SK-N-SH treated with all-trans-retinoic acid at 6 μM for 48 hours (cell line): ENCODE data around the gene BEGAIN.

ENCODE experiments used
- ATAC-seq: fragments of 200-7000 bp; cut with Tn5 transposase; 3 replicates; pipeline ENCODE4 v1.9.1; 2020; ENCODE audit warnings: mild to moderate bottlenecking, moderate library complexity
- ARNTL ChIP-seq: fragments of 450-650 bp; formaldehyde crosslinking; IDR thresholded peaks from 2 replicates; pipeline ENCODE4 v1.5.0; 2020; ENCODE audit warnings: low read depth, mild to moderate bottlenecking, moderate library complexity, borderline replicate concordance
- BACH2 ChIP-seq: fragments of 250-450 bp; sonication (Bioruptor Pico); IDR thresholded peaks from 2 replicates; pipeline ENCODE4 v1.9.0; 2021; ENCODE audit warnings: mild to moderate bottlenecking, borderline replicate concordance
- CSDC2 ChIP-seq: fragments of 250-450 bp; sonication (Bioruptor Pico); IDR thresholded peaks from 2 replicates; pipeline ENCODE4 v1.5.0; 2020; ENCODE audit warnings: mild to moderate bottlenecking, moderate library complexity
- ESRRG ChIP-seq: fragments of 250-450 bp; sonication (Bioruptor Pico); IDR thresholded peaks from 2 replicates; pipeline ENCODE4 v1.6.1; 2021; ENCODE audit warnings: mild to moderate bottlenecking
- ISL1 ChIP-seq: fragments of 250-450 bp; sonication (Bioruptor Pico); IDR thresholded peaks from 2 replicates; pipeline ENCODE4 v2.1.2; 2022; ENCODE audit warnings: mild to moderate bottlenecking, moderate library complexity
- PPARA ChIP-seq: fragments of 250-450 bp; sonication (Bioruptor Pico); IDR thresholded peaks from 2 replicates; pipeline ENCODE4 v1.5.0; 2020; ENCODE audit warnings: mild to moderate bottlenecking, borderline replicate concordance
- RARB ChIP-seq: fragments of 250-450 bp; sonication (Bioruptor Pico); IDR thresholded peaks from 2 replicates; pipeline ENCODE4 v1.8.0; 2021; ENCODE audit warnings: mild to moderate bottlenecking, moderate library complexity
- SNAI2 ChIP-seq: fragments of 250-450 bp; sonication (Bioruptor Pico); IDR thresholded peaks from 2 replicates; pipeline ENCODE4 v1.5.0; 2020; ENCODE audit warnings: mild to moderate bottlenecking, moderate library complexity
- TCF4 ChIP-seq: fragments of 250-450 bp; sonication (Bioruptor Pico); IDR thresholded peaks from 2 replicates; pipeline ENCODE4 v1.8.0; 2021; ENCODE audit warnings: mild to moderate bottlenecking, moderate library complexity, borderline replicate concordance
- TOX ChIP-seq: fragments of 250-450 bp; sonication (Bioruptor Pico); IDR thresholded peaks from 2 replicates; pipeline ENCODE4 v1.8.0; 2021; ENCODE audit warnings: mild to moderate bottlenecking, moderate library complexity, borderline replicate concordance
- ZC3H10 ChIP-seq: fragments of 250-450 bp; sonication (Bioruptor Pico); IDR thresholded peaks from 2 replicates; pipeline ENCODE4 v1.5.1; 2021; ENCODE audit warnings: mild to moderate bottlenecking, moderate library complexity
- ZFP3 ChIP-seq: fragments of 250-450 bp; sonication (Bioruptor Pico); IDR thresholded peaks from 2 replicates; pipeline ENCODE4 v1.5.0; 2020; ENCODE audit warnings: mild to moderate bottlenecking, moderate library complexity
- ZFP30 ChIP-seq: fragments of 450-650 bp; formaldehyde crosslinking; IDR thresholded peaks from 2 replicates; pipeline ENCODE4 v1.5.0; 2022; ENCODE audit warnings: mild to moderate bottlenecking, moderate library complexity
- ZNF565 ChIP-seq: fragments of 450-650 bp; formaldehyde crosslinking; conservative IDR thresholded peaks from 2 replicates; pipeline ENCODE4 v1.5.0; 2020; ENCODE audit warnings: low read depth, mild to moderate bottlenecking, moderate library complexity
- ZNF70 ChIP-seq: fragments of 450-650 bp; formaldehyde crosslinking; IDR thresholded peaks from 2 replicates; pipeline ENCODE4 v1.5.0; 2020; ENCODE audit warnings: mild to moderate bottlenecking, moderate library complexity
- ZNF8 ChIP-seq: fragments of 450-650 bp; formaldehyde crosslinking; IDR thresholded peaks from 2 replicates; pipeline ENCODE4 v1.5.0; 2020; ENCODE audit warnings: mild to moderate bottlenecking, moderate library complexity
- TF ChIP-seq, protein P1 (sequence below): fragments of 250-450 bp; sonication (Bioruptor Pico); IDR thresholded peaks from 2 replicates; pipeline ENCODE4 v1.8.0; 2021; ENCODE audit warnings: low read depth, mild to moderate bottlenecking, moderate library complexity, borderline replicate concordance
- TF ChIP-seq, protein P2 (sequence below): fragments of 250-450 bp; sonication (Bioruptor Pico); IDR thresholded peaks from 2 replicates; pipeline ENCODE4 v1.5.0; 2020; ENCODE audit warnings: mild to moderate bottlenecking, moderate library complexity
- TF ChIP-seq, protein P3 (sequence below): fragments of 250-450 bp; sonication (Bioruptor Pico); IDR thresholded peaks from 2 replicates; pipeline ENCODE4 v1.8.0; 2020; ENCODE audit warnings: mild to moderate bottlenecking, moderate library complexity, borderline replicate concordance
- TF ChIP-seq, protein P4 (sequence below): fragments of 250-450 bp; sonication (Bioruptor Pico); IDR thresholded peaks from 2 replicates; pipeline ENCODE4 v1.5.1; 2020; ENCODE audit warnings: low read depth, mild to moderate bottlenecking, moderate library complexity
- TF ChIP-seq, protein P5 (sequence below): fragments of 250-450 bp; sonication (Bioruptor Pico); IDR thresholded peaks from 2 replicates; pipeline ENCODE4 v1.5.1; 2021; ENCODE audit warnings: mild to moderate bottlenecking, moderate library complexity

BEGAIN gene

DNA sequence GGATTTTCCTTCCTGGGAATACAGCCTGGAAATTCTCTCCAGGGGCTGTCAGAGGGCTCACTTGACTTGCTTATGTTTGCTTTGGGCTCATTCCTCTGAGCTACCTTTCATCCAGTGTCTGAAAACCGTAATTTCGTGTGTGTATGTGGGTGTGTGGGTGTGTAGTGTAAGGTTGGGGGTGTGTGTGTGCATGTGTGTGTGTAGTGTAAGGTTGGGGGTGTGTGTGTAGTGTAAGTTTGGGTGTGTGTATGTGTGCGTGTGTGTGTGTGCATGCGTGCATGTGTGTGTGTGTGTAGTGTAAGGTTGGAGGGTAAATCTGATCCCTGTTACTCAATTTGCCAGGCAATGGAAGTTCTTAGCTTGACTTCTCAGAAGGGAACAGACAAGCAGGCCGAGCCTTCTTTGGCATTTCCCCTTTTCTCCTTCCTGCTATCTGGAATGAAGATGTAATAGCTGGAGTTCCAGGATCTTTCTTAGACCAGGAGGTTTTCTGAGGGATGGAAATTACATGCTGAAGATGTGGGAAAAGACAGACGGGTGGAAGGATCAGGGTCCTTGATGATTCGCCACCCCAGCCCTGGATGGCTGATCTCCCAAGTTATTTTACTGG is 15.5 kb upstream of the BEGAIN start:
- ATAC-seq = no peak
- TF ChIP-seq ESRRG (CRISPR knock-in tag) = no peak
- TF ChIP-seq CSDC2 (CRISPR knock-in tag) = no peak
- no peak for TF ChIP-seq RARB (CRISPR knock-in tag)
- no peak for TF ChIP-seq PPARA
- TF ChIP-seq ZNF70 = no peak
- TF ChIP-seq, protein P1, sequence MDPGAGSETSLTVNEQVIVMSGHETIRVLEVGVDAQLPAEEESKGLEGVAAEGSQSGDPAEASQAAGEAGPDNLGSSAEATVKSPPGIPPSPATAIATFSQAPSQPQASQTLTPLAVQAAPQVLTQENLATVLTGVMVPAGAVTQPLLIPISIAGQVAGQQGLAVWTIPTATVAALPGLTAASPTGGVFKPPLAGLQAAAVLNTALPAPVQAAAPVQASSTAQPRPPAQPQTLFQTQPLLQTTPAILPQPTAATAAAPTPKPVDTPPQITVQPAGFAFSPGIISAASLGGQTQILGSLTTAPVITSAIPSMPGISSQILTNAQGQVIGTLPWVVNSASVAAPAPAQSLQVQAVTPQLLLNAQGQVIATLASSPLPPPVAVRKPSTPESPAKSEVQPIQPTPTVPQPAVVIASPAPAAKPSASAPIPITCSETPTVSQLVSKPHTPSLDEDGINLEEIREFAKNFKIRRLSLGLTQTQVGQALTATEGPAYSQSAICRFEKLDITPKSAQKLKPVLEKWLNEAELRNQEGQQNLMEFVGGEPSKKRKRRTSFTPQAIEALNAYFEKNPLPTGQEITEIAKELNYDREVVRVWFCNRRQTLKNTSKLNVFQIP = no peak
- TF ChIP-seq ZFP3 (CRISPR knock-in tag) = no peak
- no peak for TF ChIP-seq ZFP30
- no peak for TF ChIP-seq SNAI2 (CRISPR knock-in tag)
- TF ChIP-seq, protein P2, sequence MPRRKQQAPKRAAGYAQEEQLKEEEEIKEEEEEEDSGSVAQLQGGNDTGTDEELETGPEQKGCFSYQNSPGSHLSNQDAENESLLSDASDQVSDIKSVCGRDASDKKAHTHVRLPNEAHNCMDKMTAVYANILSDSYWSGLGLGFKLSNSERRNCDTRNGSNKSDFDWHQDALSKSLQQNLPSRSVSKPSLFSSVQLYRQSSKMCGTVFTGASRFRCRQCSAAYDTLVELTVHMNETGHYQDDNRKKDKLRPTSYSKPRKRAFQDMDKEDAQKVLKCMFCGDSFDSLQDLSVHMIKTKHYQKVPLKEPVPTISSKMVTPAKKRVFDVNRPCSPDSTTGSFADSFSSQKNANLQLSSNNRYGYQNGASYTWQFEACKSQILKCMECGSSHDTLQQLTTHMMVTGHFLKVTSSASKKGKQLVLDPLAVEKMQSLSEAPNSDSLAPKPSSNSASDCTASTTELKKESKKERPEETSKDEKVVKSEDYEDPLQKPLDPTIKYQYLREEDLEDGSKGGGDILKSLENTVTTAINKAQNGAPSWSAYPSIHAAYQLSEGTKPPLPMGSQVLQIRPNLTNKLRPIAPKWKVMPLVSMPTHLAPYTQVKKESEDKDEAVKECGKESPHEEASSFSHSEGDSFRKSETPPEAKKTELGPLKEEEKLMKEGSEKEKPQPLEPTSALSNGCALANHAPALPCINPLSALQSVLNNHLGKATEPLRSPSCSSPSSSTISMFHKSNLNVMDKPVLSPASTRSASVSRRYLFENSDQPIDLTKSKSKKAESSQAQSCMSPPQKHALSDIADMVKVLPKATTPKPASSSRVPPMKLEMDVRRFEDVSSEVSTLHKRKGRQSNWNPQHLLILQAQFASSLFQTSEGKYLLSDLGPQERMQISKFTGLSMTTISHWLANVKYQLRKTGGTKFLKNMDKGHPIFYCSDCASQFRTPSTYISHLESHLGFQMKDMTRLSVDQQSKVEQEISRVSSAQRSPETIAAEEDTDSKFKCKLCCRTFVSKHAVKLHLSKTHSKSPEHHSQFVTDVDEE = no peak
- no peak for TF ChIP-seq ARNTL (CRISPR knock-in tag)
- TF ChIP-seq TCF4 (CRISPR knock-in tag) = no peak
- TF ChIP-seq, protein P3, sequence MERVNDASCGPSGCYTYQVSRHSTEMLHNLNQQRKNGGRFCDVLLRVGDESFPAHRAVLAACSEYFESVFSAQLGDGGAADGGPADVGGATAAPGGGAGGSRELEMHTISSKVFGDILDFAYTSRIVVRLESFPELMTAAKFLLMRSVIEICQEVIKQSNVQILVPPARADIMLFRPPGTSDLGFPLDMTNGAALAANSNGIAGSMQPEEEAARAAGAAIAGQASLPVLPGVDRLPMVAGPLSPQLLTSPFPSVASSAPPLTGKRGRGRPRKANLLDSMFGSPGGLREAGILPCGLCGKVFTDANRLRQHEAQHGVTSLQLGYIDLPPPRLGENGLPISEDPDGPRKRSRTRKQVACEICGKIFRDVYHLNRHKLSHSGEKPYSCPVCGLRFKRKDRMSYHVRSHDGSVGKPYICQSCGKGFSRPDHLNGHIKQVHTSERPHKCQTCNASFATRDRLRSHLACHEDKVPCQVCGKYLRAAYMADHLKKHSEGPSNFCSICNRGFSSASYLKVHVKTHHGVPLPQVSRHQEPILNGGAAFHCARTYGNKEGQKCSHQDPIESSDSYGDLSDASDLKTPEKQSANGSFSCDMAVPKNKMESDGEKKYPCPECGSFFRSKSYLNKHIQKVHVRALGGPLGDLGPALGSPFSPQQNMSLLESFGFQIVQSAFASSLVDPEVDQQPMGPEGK (CRISPR knock-in tag) = no peak
- TF ChIP-seq ZNF565 (CRISPR knock-in tag) = no peak
- TF ChIP-seq TOX (CRISPR knock-in tag) = no peak
- TF ChIP-seq ZC3H10 (CRISPR knock-in tag) = no peak
- TF ChIP-seq, protein P4, sequence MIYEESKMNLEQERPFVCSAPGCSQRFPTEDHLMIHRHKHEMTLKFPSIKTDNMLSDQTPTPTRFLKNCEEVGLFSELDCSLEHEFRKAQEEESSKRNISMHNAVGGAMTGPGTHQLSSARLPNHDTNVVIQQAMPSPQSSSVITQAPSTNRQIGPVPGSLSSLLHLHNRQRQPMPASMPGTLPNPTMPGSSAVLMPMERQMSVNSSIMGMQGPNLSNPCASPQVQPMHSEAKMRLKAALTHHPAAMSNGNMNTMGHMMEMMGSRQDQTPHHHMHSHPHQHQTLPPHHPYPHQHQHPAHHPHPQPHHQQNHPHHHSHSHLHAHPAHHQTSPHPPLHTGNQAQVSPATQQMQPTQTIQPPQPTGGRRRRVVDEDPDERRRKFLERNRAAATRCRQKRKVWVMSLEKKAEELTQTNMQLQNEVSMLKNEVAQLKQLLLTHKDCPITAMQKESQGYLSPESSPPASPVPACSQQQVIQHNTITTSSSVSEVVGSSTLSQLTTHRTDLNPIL (CRISPR knock-in tag) = no peak
- no peak for TF ChIP-seq BACH2 (CRISPR knock-in tag)
- TF ChIP-seq, all 23 proteins: peak for 0

DNA sequence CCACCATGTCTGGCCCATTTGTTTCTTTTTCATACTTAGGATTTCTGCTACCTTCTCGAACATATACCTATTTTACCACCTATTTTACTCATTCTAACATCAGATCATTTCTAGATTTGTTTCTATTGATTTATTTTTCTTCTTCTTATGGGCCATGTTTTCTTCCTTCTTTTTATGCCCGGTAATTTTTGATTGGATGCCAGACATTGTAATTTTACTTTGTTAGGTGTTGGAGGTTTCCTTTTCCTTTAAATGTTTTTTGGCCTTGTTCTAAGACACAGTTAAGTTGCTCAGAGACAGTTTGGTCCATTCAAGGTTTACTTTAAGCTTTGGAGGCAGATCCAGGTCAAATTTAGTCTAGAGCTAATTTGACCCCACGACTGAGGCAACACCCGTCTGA is 14.7 kb upstream of the BEGAIN start:
- ATAC-seq = no peak
- TF ChIP-seq, protein P1 = no peak
- TF ChIP-seq, protein P4 (CRISPR knock-in tag) = no peak
- TF ChIP-seq ARNTL (CRISPR knock-in tag) (no peak), SNAI2 (CRISPR knock-in tag) (no peak), ZNF8 (no peak), TOX (CRISPR knock-in tag) (no peak), ESRRG (CRISPR knock-in tag) (no peak), ZNF565 (CRISPR knock-in tag) (no peak), BACH2 (CRISPR knock-in tag) (no peak), TCF4 (CRISPR knock-in tag) (no peak), ISL1 (no peak), ZC3H10 (CRISPR knock-in tag) (no peak), ZFP30 (no peak)
- TF ChIP-seq, protein P5, sequence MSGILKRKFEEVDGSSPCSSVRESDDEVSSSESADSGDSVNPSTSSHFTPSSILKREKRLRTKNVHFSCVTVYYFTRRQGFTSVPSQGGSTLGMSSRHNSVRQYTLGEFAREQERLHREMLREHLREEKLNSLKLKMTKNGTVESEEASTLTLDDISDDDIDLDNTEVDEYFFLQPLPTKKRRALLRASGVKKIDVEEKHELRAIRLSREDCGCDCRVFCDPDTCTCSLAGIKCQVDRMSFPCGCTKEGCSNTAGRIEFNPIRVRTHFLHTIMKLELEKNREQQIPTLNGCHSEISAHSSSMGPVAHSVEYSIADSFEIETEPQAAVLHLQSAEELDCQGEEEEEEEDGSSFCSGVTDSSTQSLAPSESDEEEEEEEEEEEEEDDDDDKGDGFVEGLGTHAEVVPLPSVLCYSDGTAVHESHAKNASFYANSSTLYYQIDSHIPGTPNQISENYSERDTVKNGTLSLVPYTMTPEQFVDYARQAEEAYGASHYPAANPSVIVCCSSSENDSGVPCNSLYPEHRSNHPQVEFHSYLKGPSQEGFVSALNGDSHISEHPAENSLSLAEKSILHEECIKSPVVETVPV = no peak
- TF ChIP-seq, protein P3 (CRISPR knock-in tag) = no peak
